Measurements from ENCODE around the gene RAB11FIP4. TPM values are rescaled to one million over a fixed set of nuclear protein-coding genes. Genes with fewer than 3 reads are reported as not detected.

The RAB11FIP4 gene
- total RNA-seq, 1 experiment from 2014 or later: 2.0 TPM

- no peak for DNase-seq (ENCODE audit: low read depth)
These were observed 95.7 kb downstream of the RAB11FIP4 start for GRCh38 chr17:31487063-31487647.

- peak; percentile 78 for DNase-seq (ENCODE audit: low read depth)
These were observed 96.3 kb downstream of the RAB11FIP4 start for GRCh38 chr17:31487648-31488263.

GRCh38 chr17:31488264-31488981 lies 96.9 kb downstream of the RAB11FIP4 start:
- no peak for DNase-seq (ENCODE audit: low read depth)

- DNase-seq (ENCODE audit: low read depth): peak; percentile 52
These were observed 97.5 kb downstream of the RAB11FIP4 start for GRCh38 chr17:31488982-31489294.

GRCh38 chr17:31489295-31490018 lies 98.0 kb downstream of the RAB11FIP4 start:
- DNase-seq (ENCODE audit: low read depth): no peak

- no peak for DNase-seq (ENCODE audit: low read depth)
These were observed 98.7 kb downstream of the RAB11FIP4 start for GRCh38 chr17:31490019-31490650.

- no peak for DNase-seq (ENCODE audit: low read depth)
These were observed 99.3 kb downstream of the RAB11FIP4 start for GRCh38 chr17:31490671-31491375.

GRCh38 chr17:31491376-31492131 lies 100.1 kb downstream of the RAB11FIP4 start:
- DNase-seq (ENCODE audit: low read depth): no peak

GRCh38 chr17:31492206-31492605 lies 100.7 kb downstream of the RAB11FIP4 start:
- DNase-seq (ENCODE audit: low read depth): no peak

GRCh38 chr17:31492880-31493655 lies 101.6 kb downstream of the RAB11FIP4 start:
- DNase-seq (ENCODE audit: low read depth): no peak

- no peak for DNase-seq (ENCODE audit: low read depth)
These were observed 102.2 kb downstream of the RAB11FIP4 start for GRCh38 chr17:31493656-31494155.

GRCh38 chr17:31494259-31495021 lies 103.0 kb downstream of the RAB11FIP4 start:
- no peak for DNase-seq (ENCODE audit: low read depth)

- peak; percentile 58 for DNase-seq (ENCODE audit: low read depth)
These were observed 103.8 kb downstream of the RAB11FIP4 start for GRCh38 chr17:31495022-31495885.

- DNase-seq (ENCODE audit: low read depth): no peak
These were observed 104.6 kb downstream of the RAB11FIP4 start for GRCh38 chr17:31496097-31496496.

GRCh38 chr17:31496601-31497000 lies 105.1 kb downstream of the RAB11FIP4 start:
- DNase-seq (ENCODE audit: low read depth): no peak

- no peak for DNase-seq (ENCODE audit: low read depth)
These were observed 106.0 kb downstream of the RAB11FIP4 start for GRCh38 chr17:31497431-31497830.

GRCh38 chr17:31497994-31498826 lies 106.7 kb downstream of the RAB11FIP4 start:
- DNase-seq (ENCODE audit: low read depth): no peak
